Erythroblast (primary cell): ENCODE measurements around the gene CHST8.

Experiments used
- GATA1 ChIP-seq: IDR thresholded peaks from 2 replicates; pipeline ENCODE4 v1.6.1; 2011; ENCODE audit warnings: low read depth, mild to moderate bottlenecking, control low read depth, low read length, moderate library complexity
- POLR2A ChIP-seq: IDR thresholded peaks from 2 replicates; pipeline ENCODE4 v1.6.1; 2011; ENCODE audit warnings: mild to moderate bottlenecking, low read length

- TF ChIP-seq POLR2A (no peak), GATA1 (no peak)
Measured at GRCh38 chr19:33604651-33605050, 17.1 kb upstream of the CHST8 start.
